ENCODE measurements around the gene NELFB.

DNA sequence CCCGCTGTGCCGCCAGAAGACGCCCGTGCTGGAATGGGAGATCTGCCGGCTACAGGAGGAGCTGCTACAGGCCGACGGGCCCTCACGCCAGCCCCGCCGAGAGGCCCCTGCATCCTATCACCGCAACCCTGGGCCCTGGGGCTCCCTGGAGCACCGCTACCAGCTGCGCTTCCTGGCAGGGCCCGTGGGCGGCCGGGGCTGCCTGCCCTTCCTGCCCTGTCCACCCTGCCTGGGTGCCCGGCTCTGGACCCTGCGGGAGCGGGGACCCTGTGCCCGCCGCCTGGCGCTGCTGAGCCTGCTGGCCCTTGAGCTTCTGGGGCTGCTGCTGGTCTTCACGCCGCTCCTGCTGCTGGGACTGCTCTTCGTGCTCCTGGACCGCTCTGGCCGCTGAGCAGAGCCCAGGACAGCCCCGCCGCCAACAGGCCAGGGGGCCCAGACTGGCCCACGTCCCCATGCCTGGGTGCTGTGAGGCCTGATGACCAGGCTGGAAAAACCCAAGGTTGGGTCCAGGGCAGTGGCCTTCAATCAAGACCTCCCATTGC, 36.8 kb upstream of the NELFB start:
- TF ChIP-seq POLR2A (IDR thresholded peaks at IDR 0.05; ENCODE audit: low read length), result no peak
- no peak for TF ChIP-seq GATA1 (IDR thresholded peaks at IDR 0.05; ENCODE audit: low read depth, low read length)
